ENCODE data around the gene ACR.

DNA sequence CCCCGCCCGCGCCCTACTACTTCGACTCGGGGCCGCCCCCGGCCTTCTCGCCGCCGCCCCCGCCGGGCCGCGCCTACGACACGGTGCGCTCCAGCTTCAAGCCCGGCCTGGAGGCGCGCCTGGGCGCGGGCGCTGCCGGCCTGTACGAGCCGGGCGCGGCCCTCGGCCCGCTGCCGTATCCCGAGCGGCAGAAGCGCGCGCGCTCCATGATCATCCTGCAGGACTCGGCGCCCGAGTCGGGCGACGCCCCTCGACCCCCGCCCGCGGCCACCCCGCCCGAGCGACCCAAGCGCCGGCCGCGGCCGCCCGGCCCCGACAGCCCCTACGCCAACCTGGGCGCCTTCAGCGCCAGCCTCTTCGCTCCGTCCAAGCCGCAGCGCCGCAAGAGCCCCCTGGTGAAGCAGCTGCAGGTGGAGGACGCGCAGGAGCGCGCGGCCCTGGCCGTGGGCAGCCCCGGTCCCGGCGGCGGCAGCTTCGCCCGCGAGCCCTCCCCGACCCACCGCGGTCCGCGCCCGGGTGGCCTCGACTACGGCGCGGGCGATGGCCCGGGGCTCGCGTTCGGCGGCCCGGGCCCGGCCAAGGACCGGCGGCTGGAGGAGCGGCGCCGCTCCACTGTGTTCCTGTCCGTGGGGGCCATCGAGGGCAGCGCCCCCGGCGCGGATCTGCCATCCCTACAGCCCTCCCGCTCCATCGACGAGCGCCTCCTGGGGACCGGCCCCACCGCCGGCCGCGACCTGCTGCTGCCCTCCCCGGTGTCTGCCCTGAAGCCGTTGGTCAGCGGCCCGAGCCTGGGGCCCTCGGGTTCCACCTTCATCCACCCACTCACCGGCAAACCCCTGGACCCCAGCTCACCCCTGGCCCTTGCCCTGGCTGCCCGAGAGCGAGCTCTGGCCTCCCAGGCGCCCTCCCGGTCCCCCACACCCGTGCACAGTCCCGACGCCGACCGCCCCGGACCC, 17.4 kb upstream of the ACR start:
- TF ChIP-seq, protein P1, sequence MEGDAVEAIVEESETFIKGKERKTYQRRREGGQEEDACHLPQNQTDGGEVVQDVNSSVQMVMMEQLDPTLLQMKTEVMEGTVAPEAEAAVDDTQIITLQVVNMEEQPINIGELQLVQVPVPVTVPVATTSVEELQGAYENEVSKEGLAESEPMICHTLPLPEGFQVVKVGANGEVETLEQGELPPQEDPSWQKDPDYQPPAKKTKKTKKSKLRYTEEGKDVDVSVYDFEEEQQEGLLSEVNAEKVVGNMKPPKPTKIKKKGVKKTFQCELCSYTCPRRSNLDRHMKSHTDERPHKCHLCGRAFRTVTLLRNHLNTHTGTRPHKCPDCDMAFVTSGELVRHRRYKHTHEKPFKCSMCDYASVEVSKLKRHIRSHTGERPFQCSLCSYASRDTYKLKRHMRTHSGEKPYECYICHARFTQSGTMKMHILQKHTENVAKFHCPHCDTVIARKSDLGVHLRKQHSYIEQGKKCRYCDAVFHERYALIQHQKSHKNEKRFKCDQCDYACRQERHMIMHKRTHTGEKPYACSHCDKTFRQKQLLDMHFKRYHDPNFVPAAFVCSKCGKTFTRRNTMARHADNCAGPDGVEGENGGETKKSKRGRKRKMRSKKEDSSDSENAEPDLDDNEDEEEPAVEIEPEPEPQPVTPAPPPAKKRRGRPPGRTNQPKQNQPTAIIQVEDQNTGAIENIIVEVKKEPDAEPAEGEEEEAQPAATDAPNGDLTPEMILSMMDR (IDR thresholded peaks at IDR 0.05): no peak
- no peak for TF ChIP-seq POLR2A (IDR thresholded peaks at IDR 0.05)

All from Peyer's patch (tissue), 4 donors.